Panc1 (cell line): ENCODE data around the gene R3HDML.

Experiments
- CTCF ChIP-seq: fragments of 450-650 bp; IDR thresholded peaks from 2 replicates; pipeline ENCODE4 v1.5.1; 2017; ENCODE audit warnings: mild to moderate bottlenecking
- POLR2AphosphoS5 ChIP-seq: IDR thresholded peaks from 2 replicates; pipeline ENCODE4 v1.6.1; 2012; ENCODE audit warnings: mild to moderate bottlenecking, low read depth, low read length, moderate library complexity
- SIN3A ChIP-seq: IDR thresholded peaks from 2 replicates; pipeline ENCODE4 v1.6.1; 2012; ENCODE audit warnings: low read depth, mild to moderate bottlenecking, low read length, moderate library complexity, borderline replicate concordance; ENCODE audit not compliant: insufficient read depth
- TCF7L2 ChIP-seq: IDR thresholded peaks from 2 replicates; pipeline ENCODE4 v1.6.1; 2011; ENCODE audit warnings: mild to moderate bottlenecking, low read depth, low read length, inconsistent platforms
- TF ChIP-seq, protein P1 (sequence below), 2 experiments: IDR thresholded peaks; 2 replicates each; pipeline ENCODE4 v1.6.1; 2011 to 2012; ENCODE audit warnings: low read depth in 2 of 2, control low read depth in 1 of 2, low read length in 1 of 2, mild to moderate bottlenecking in 1 of 2, moderate library complexity in 1 of 2; ENCODE audit not compliant: insufficient read depth in 1 of 2

DNA sequence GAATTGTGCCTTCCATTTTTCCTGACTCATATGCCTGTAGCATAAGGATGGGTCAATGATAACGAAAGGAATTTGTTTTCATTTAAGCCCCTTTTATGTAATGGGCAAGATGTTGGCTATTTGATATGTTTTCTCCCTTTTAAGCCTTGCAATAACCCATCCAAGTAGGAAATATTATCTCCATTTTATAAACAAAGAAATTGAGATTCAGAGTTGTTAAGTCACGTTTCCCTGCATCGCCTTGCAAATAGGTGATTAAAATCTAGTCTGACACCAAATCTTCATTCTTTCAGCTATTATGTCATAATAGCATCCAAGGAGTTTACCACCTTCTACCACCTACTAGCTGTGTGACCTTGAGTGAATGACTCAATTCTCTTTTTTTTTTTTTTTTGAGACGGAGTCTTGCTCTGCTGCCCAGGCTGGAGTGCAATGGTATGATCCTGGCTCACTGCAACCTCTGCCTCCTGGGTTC, 25.7 kb downstream of the R3HDML start:
- TF ChIP-seq CTCF (no peak), POLR2AphosphoS5 (no peak), TCF7L2 (no peak), SIN3A (no peak)
- TF ChIP-seq, protein P1, sequence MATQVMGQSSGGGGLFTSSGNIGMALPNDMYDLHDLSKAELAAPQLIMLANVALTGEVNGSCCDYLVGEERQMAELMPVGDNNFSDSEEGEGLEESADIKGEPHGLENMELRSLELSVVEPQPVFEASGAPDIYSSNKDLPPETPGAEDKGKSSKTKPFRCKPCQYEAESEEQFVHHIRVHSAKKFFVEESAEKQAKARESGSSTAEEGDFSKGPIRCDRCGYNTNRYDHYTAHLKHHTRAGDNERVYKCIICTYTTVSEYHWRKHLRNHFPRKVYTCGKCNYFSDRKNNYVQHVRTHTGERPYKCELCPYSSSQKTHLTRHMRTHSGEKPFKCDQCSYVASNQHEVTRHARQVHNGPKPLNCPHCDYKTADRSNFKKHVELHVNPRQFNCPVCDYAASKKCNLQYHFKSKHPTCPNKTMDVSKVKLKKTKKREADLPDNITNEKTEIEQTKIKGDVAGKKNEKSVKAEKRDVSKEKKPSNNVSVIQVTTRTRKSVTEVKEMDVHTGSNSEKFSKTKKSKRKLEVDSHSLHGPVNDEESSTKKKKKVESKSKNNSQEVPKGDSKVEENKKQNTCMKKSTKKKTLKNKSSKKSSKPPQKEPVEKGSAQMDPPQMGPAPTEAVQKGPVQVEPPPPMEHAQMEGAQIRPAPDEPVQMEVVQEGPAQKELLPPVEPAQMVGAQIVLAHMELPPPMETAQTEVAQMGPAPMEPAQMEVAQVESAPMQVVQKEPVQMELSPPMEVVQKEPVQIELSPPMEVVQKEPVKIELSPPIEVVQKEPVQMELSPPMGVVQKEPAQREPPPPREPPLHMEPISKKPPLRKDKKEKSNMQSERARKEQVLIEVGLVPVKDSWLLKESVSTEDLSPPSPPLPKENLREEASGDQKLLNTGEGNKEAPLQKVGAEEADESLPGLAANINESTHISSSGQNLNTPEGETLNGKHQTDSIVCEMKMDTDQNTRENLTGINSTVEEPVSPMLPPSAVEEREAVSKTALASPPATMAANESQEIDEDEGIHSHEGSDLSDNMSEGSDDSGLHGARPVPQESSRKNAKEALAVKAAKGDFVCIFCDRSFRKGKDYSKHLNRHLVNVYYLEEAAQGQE (IDR thresholded peaks at IDR 0.05; ENCODE audit: insufficient read depth in 1 of 2, low read depth in 2 of 2, low read length in 1 of 2), result no peak
